OCI-LY3 (cell line): ENCODE measurements around the gene SDHC.

ENCODE experiments used
- H2AFZ ChIP-seq: fragments of 200-600, 300-600 bp; shearing (Covaris generic); 2 replicates; pipeline ENCODE4 v1.6.0; 2014; ENCODE audit warnings: antibody characterized with exemption, low read depth, low read length
- H3K27ac ChIP-seq: fragments of 200-600, 300-600 bp; sonication (generic); 2 replicates; pipeline ENCODE4 v1.5.1; 2014; ENCODE audit warnings: mild to moderate bottlenecking, low read length, moderate library complexity, mixed read lengths
- H3K27me3 ChIP-seq: fragments of 200-600, 300-600 bp; sonication (generic); 2 replicates; pipeline ENCODE4 v1.6.1; 2014; ENCODE audit warnings: low read depth, low read length, mixed read lengths
- H3K36me3 ChIP-seq: fragments of 200-600, 300-600 bp; sonication (generic); replicated peaks from 2 replicates; pipeline ENCODE3; 2014; ENCODE audit warnings: low read depth, low read length, mixed read lengths
- H3K4me1 ChIP-seq: fragments of 300-600, 200-600 bp; sonication (generic); 2 replicates; pipeline ENCODE4 v1.6.1; 2014; ENCODE audit warnings: low read length, mixed read lengths
- H3K4me2 ChIP-seq: fragments of 200-600, 300-600 bp; sonication (generic); 2 replicates; pipeline ENCODE4 v1.6.1; 2014; ENCODE audit warnings: low read length, mixed read lengths
- H3K4me3 ChIP-seq: fragments of 300-600, 200-600 bp; sonication (generic); 2 replicates; pipeline ENCODE4 v1.5.1; 2014; ENCODE audit warnings: antibody characterized with exemption, mild to moderate bottlenecking, low read length, moderate library complexity
- H3K79me2 ChIP-seq: fragments of 300-600, 200-600 bp; shearing (Covaris generic); 2 replicates; pipeline ENCODE4 v1.6.1; 2014; ENCODE audit warnings: mild to moderate bottlenecking, low read length, mixed read lengths
- H3K9ac ChIP-seq: fragments of 300-600, 200-600 bp; shearing (Covaris generic); 2 replicates; pipeline ENCODE4 v1.6.0; 2014; ENCODE audit warnings: mild to moderate bottlenecking, low read length, moderate library complexity
- H3K9me3 ChIP-seq: fragments of 200-600, 300-600 bp; shearing (Covaris generic); 2 replicates; pipeline ENCODE4 v1.6.1; 2014; ENCODE audit warnings: low read length, mixed read lengths; ENCODE audit not compliant: insufficient read depth
- H4K20me1 ChIP-seq: fragments of 200-600, 300-600 bp; sonication (generic); 2 replicates; pipeline ENCODE4 v1.6.1; 2016; ENCODE audit warnings: low read length, mixed read lengths; ENCODE audit not compliant: insufficient read depth
- CTCF ChIP-seq: fragments of 200-600, 300-600 bp; sonication (generic); IDR thresholded peaks from 2 replicates; pipeline ENCODE4 v1.5.1; 2014; ENCODE audit warnings: antibody characterized with exemption, low read length, low read depth
- EZH2phosphoT487 ChIP-seq: fragments of 200-600 bp; shearing (Covaris generic); IDR thresholded peaks from 2 replicates; pipeline ENCODE4 v1.6.1; 2018; ENCODE audit warnings: antibody characterized with exemption, mixed run types, low read depth

The SDHC gene

GRCh38 chr1:161314201-161314981, at the start of gene SDHC:
Gene SDHC (plus strand): TSS chr1:161314381. CDS start chr1:161314406, 25 bp downstream.
- Histone ChIP-seq H3K27ac (peak within 1 kb of the TSS; percentile 25), H3K9ac (peak within 1 kb of the TSS; percentile 83), H3K79me2 (peaks cover 21% of the 10 kb centered on the region), H4K20me1 (peaks cover 3% of the 10 kb centered on the region; the same call in 1 of the 2 replicates), H3K4me1 (peaks cover 14% of the 10 kb centered on the region), H3K4me3 (peak within 1 kb of the TSS; percentile 86), H2AFZ (peak within 1 kb of the TSS; percentile 93), H3K9me3 (no peaks in the 10 kb centered on the region), H3K4me2 (peak within 1 kb of the TSS; percentile 88), H3K36me3 (no peaks in the 10 kb centered on the region), H3K27me3 (peaks cover 5% of the 10 kb centered on the region; the same call in 1 of the 2 replicates)
- TF ChIP-seq EZH2phosphoT487: no peak
- peak; percentile 30 for TF ChIP-seq CTCF

GRCh38 chr1:161265305-161265704, 48.9 kb upstream of the SDHC start:
- no peak overlapping the region for H3K4me2 ChIP-seq
- no peak overlapping the region for H3K4me3 ChIP-seq
- H3K79me2 ChIP-seq: no peaks in the 10 kb centered on the region
- H3K9me3 ChIP-seq: no peaks in the 10 kb centered on the region
- no peaks in the 10 kb centered on the region for H4K20me1 ChIP-seq
- no peak overlapping the region for H2AFZ ChIP-seq
- H3K4me1 ChIP-seq: peaks cover 34% of the 10 kb centered on the region
- no peak overlapping the region for H3K9ac ChIP-seq
- H3K27me3 ChIP-seq: peaks cover 44% of the 10 kb centered on the region
- no peak overlapping the region for H3K27ac ChIP-seq
- H3K36me3 ChIP-seq: no peaks in the 10 kb centered on the region
- TF ChIP-seq EZH2phosphoT487 (no peak), CTCF (no peak)

GRCh38 chr1:161266202-161266601, 48.0 kb upstream of the SDHC start:
- H3K4me3 ChIP-seq: no peak overlapping the region
- TF ChIP-seq EZH2phosphoT487: no peak
- no peak for TF ChIP-seq CTCF
- no peak overlapping the region for H3K4me2 ChIP-seq
- no peaks in the 10 kb centered on the region for H4K20me1 ChIP-seq
- no peaks in the 10 kb centered on the region for H3K36me3 ChIP-seq
- H2AFZ ChIP-seq: no peak overlapping the region
- no peaks in the 10 kb centered on the region for H3K9me3 ChIP-seq
- H3K27ac ChIP-seq: no peak overlapping the region
- H3K79me2 ChIP-seq: no peaks in the 10 kb centered on the region
- peaks cover 25% of the 10 kb centered on the region for H3K4me1 ChIP-seq
- H3K27me3 ChIP-seq: peaks cover 35% of the 10 kb centered on the region
- no peak overlapping the region for H3K9ac ChIP-seq

GRCh38 chr1:161266836-161267235, 47.3 kb upstream of the SDHC start:
- TF ChIP-seq CTCF: no peak
- TF ChIP-seq EZH2phosphoT487: no peak
- Histone ChIP-seq H3K4me1 (peaks cover 18% of the 10 kb centered on the region), H3K36me3 (no peaks in the 10 kb centered on the region), H3K4me3 (no peak overlapping the region), H3K9ac (no peak overlapping the region), H2AFZ (no peak overlapping the region), H3K9me3 (no peaks in the 10 kb centered on the region), H3K27ac (no peak overlapping the region), H3K27me3 (peaks cover 29% of the 10 kb centered on the region), H3K4me2 (no peak overlapping the region), H4K20me1 (no peaks in the 10 kb centered on the region), H3K79me2 (no peaks in the 10 kb centered on the region)
